Measurements from ENCODE around the gene OAS3. TPM values are rescaled to one million over a fixed set of nuclear protein-coding genes. Genes with fewer than 3 reads are reported as not detected.
A peak's percentile ranks its signal among the peaks of the same experiment; 100 is the strongest.
"Not testable (repeated sequence)": the region's sequence is repeated elsewhere in the genome, so short reads cannot be mapped to it uniquely, and the experiment has no call there.

The OAS3 gene
- total RNA-seq, 2 donors from 2014 or later = 0.64 to 0.84 TPM

GRCh38 chr12:112987561-112987960, 49.3 kb downstream of the OAS3 start:
- H3K27me3 ChIP-seq (ENCODE audit: control insufficient read depth, insufficient read depth, low read length, poor library complexity, severe bottlenecking) = no peaks in the 10 kb centered on the region
- H3K9ac ChIP-seq (ENCODE audit: extremely low read depth, low read length, poor library complexity, severe bottlenecking) = no peak overlapping the region
- Mint-ChIP-seq H3K36me3 (ENCODE audit: low read depth) (no peaks in the 10 kb centered on the region), H3K27me3 (ENCODE audit: insufficient read depth) (peaks cover 15% of the 10 kb centered on the region), H3K4me1 (no peaks in the 10 kb centered on the region), H3K9me3 (peaks cover 45% of the 10 kb centered on the region), H3K27ac (no peak overlapping the region), H3K4me3 (no peak overlapping the region)
- H3K9me3 ChIP-seq (ENCODE audit: control insufficient read depth, low read length) = peaks cover 56% of the 10 kb centered on the region
- H3K27ac ChIP-seq (ENCODE audit: low read depth, low read length) = no peak overlapping the region
- DNase-seq = no peak
- no peaks in the 10 kb centered on the region for H3K36me3 ChIP-seq (ENCODE audit: control insufficient read depth, insufficient read depth, low read length)
- WGBS, 2 experiments (ENCODE audit: insufficient coverage in 1 of 2, insufficient read length in 1 of 2) = 85 to 100% methylated on average over 1 to 2 of the region's 2 CpGs
- H3K4me1 ChIP-seq (ENCODE audit: control insufficient read depth, insufficient read depth, low read length) = no peaks in the 10 kb centered on the region
- TF ChIP-seq, protein P1, sequence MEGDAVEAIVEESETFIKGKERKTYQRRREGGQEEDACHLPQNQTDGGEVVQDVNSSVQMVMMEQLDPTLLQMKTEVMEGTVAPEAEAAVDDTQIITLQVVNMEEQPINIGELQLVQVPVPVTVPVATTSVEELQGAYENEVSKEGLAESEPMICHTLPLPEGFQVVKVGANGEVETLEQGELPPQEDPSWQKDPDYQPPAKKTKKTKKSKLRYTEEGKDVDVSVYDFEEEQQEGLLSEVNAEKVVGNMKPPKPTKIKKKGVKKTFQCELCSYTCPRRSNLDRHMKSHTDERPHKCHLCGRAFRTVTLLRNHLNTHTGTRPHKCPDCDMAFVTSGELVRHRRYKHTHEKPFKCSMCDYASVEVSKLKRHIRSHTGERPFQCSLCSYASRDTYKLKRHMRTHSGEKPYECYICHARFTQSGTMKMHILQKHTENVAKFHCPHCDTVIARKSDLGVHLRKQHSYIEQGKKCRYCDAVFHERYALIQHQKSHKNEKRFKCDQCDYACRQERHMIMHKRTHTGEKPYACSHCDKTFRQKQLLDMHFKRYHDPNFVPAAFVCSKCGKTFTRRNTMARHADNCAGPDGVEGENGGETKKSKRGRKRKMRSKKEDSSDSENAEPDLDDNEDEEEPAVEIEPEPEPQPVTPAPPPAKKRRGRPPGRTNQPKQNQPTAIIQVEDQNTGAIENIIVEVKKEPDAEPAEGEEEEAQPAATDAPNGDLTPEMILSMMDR (conservative IDR thresholded peaks at IDR 0.05) = no peak
- no peak overlapping the region for H3K4me3 ChIP-seq (ENCODE audit: low read length)

GRCh38 chr12:112988224-112988623, 50.0 kb downstream of the OAS3 start:
- Histone ChIP-seq H3K27ac (ENCODE audit: low read depth, low read length) (no peak overlapping the region), H3K9me3 (ENCODE audit: control insufficient read depth, low read length) (peaks cover 58% of the 10 kb centered on the region), H3K4me1 (ENCODE audit: control insufficient read depth, insufficient read depth, low read length) (no peaks in the 10 kb centered on the region), H3K27me3 (ENCODE audit: control insufficient read depth, insufficient read depth, low read length, poor library complexity, severe bottlenecking) (no peaks in the 10 kb centered on the region), H3K4me3 (ENCODE audit: low read length) (no peak overlapping the region), H3K9ac (ENCODE audit: extremely low read depth, low read length, poor library complexity, severe bottlenecking) (no peak overlapping the region), H3K36me3 (ENCODE audit: control insufficient read depth, insufficient read depth, low read length) (no peaks in the 10 kb centered on the region)
- no peak overlapping the region for H3K4me3 Mint-ChIP-seq
- no peaks in the 10 kb centered on the region for H3K4me1 Mint-ChIP-seq
- DNase-seq = no peak
- 82 to 92% methylated on average over 3 of the region's 3 CpGs for WGBS, 2 experiments (ENCODE audit: insufficient coverage in 1 of 2, insufficient read length in 1 of 2)
- H3K36me3 Mint-ChIP-seq (ENCODE audit: low read depth) = no peaks in the 10 kb centered on the region
- TF ChIP-seq, protein P1 (conservative IDR thresholded peaks at IDR 0.05) = no peak
- peaks cover 48% of the 10 kb centered on the region for H3K9me3 Mint-ChIP-seq
- no peak overlapping the region for H3K27ac Mint-ChIP-seq
- H3K27me3 Mint-ChIP-seq (ENCODE audit: insufficient read depth) = peaks cover 15% of the 10 kb centered on the region

DNA sequence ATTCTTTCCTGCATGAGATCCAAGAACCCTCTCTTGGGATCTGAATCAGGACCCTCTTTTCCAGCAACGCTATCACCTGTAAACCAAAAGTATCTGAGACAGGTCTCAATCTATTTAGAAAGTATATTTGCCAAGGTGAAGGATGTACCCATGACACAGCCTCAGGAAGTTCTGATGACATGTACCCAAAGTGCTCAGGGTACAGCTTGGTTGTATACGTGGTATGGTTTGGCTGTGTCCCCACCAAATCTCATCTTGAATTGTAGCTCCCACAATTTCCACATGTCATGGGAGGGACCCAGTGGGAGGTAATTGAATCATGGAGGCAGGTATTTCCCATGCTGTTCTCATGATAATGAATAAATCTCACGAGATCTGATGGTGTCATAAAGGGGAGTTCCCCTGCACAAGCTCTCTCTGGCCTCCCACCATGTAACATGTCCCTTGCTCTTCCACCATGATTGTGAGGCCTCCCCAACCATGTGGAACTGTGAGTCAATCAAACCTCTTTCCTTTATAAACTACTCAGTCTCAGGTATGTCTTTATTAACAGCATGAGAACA, 50.6 kb downstream of the OAS3 start:
- not testable (repeated sequence) for H3K27me3 ChIP-seq (ENCODE audit: control insufficient read depth, insufficient read depth, low read length, poor library complexity, severe bottlenecking); H3K4me3 ChIP-seq (ENCODE audit: low read length); H3K36me3 Mint-ChIP-seq (ENCODE audit: low read depth); H3K4me1 Mint-ChIP-seq; H3K27ac ChIP-seq (ENCODE audit: low read depth, low read length); H3K27ac Mint-ChIP-seq; H3K4me1 ChIP-seq (ENCODE audit: control insufficient read depth, insufficient read depth, low read length); H3K9ac ChIP-seq (ENCODE audit: extremely low read depth, low read length, poor library complexity, severe bottlenecking); H3K4me3 Mint-ChIP-seq; H3K36me3 ChIP-seq (ENCODE audit: control insufficient read depth, insufficient read depth, low read length); DNase-seq
- H3K27me3 Mint-ChIP-seq (ENCODE audit: insufficient read depth) = peaks cover 15% of the 10 kb centered on the region
- WGBS, 2 experiments (ENCODE audit: insufficient coverage in 1 of 2, insufficient read length in 1 of 2) = 83 to 86% methylated on average over 1 to 3 of the region's 3 CpGs
- H3K9me3 ChIP-seq (ENCODE audit: control insufficient read depth, low read length) = peaks cover 58% of the 10 kb centered on the region
- H3K9me3 Mint-ChIP-seq = peaks cover 46% of the 10 kb centered on the region

DNA sequence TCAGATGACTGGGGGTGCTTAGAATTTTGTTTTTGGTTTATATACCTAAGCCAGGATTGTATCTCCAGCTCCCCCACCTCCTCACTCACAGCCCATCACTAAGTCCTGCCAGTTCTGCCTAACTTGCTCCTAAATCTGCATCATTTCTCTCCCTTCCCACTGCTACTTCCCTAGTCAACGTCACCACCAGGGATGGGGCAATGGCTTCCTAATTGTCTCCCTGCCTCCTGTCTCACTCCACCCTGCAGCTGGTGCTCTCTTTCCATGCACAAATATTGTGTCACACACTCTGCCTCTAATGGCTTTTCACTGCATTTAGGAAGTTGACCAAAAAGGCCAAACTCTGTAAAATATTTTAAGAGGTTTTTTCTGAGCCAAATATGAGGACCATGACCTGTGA, 51.5 kb downstream of the OAS3 start:
- Mint-ChIP-seq H3K27ac (no peak overlapping the region), H3K4me1 (no peaks in the 10 kb centered on the region), H3K9me3 (peaks cover 39% of the 10 kb centered on the region), H3K27me3 (ENCODE audit: insufficient read depth) (peaks cover 13% of the 10 kb centered on the region), H3K4me3 (no peak overlapping the region), H3K36me3 (ENCODE audit: low read depth) (no peaks in the 10 kb centered on the region)
- Histone ChIP-seq H3K4me3 (ENCODE audit: low read length) (peak overlapping the region; percentile 12), H3K9me3 (ENCODE audit: control insufficient read depth, low read length) (peaks cover 52% of the 10 kb centered on the region), H3K9ac (ENCODE audit: extremely low read depth, low read length, poor library complexity, severe bottlenecking) (no peak overlapping the region), H3K27me3 (ENCODE audit: control insufficient read depth, insufficient read depth, low read length, poor library complexity, severe bottlenecking) (no peaks in the 10 kb centered on the region), H3K27ac (ENCODE audit: low read depth, low read length) (no peak overlapping the region), H3K36me3 (ENCODE audit: control insufficient read depth, insufficient read depth, low read length) (no peaks in the 10 kb centered on the region), H3K4me1 (ENCODE audit: control insufficient read depth, insufficient read depth, low read length) (no peaks in the 10 kb centered on the region)
- WGBS, 2 experiments (ENCODE audit: insufficient coverage in 1 of 2, insufficient read length in 1 of 2) = 80 to 89% methylated on average over 1 of the region's 1 CpG
- TF ChIP-seq, protein P1 (conservative IDR thresholded peaks at IDR 0.05) = no peak
- no peak for DNase-seq

All from endodermal cell (in vitro differentiated cells).